Liver (tissue), 3 donors: ENCODE data around the gene FSIP1.

Experiments
- FOXA1 ChIP-seq: IDR thresholded peaks from 2 replicates; pipeline ENCODE4 v1.6.1; 2016; ENCODE audit warnings: antibody characterized with exemption
- GABPA ChIP-seq, 2 donors: IDR thresholded peaks in 1 of 2; conservative IDR thresholded peaks in 1 of 2; 2 replicates each; pipeline ENCODE4 v1.6.1; 2016; ENCODE audit warnings: antibody characterized with exemption in 2 of 2, mild to moderate bottlenecking in 1 of 2, moderate library complexity in 1 of 2
- HNF4A ChIP-seq, 2 donors: conservative IDR thresholded peaks; 2 replicates each; pipeline ENCODE4 v1.6.1; 2016; ENCODE audit warnings: antibody characterized with exemption in 2 of 2, mild to moderate bottlenecking in 2 of 2
- JUND ChIP-seq, 2 donors: IDR thresholded peaks; 2 replicates each; pipeline ENCODE4 v1.6.1; 2016; ENCODE audit warnings: antibody characterized with exemption in 2 of 2
- NR2F2 ChIP-seq: IDR thresholded peaks from 2 replicates; pipeline ENCODE4 v1.6.1; 2016; ENCODE audit warnings: antibody characterized with exemption
- RAD21 ChIP-seq, 2 donors: IDR thresholded peaks; 2 replicates each; pipeline ENCODE4 v1.6.1; 2016; ENCODE audit warnings: antibody characterized with exemption in 2 of 2, mild to moderate bottlenecking in 2 of 2
- SP1 ChIP-seq: IDR thresholded peaks from 2 replicates; pipeline ENCODE4 v1.6.1; 2018; ENCODE audit warnings: antibody characterized with exemption, mild to moderate bottlenecking
- TAF1 ChIP-seq: conservative IDR thresholded peaks from 2 replicates; pipeline ENCODE4 v1.6.1; 2016; ENCODE audit warnings: antibody characterized with exemption, mild to moderate bottlenecking
- YY1 ChIP-seq: IDR thresholded peaks from 2 replicates; pipeline ENCODE4 v1.6.1; 2016; ENCODE audit warnings: antibody characterized with exemption, mild to moderate bottlenecking
- TF ChIP-seq, protein P1 (sequence below): fragments of 150-350 bp; IDR thresholded peaks from 2 replicates; pipeline ENCODE4 v1.5.1; 2017; ENCODE audit warnings: improper control_type of control experiment, low read depth, low read length; ENCODE audit not compliant: missing input control
- TF ChIP-seq, protein P2 (sequence below): IDR thresholded peaks from 2 replicates; pipeline ENCODE4 v1.6.1; 2016; ENCODE audit warnings: antibody characterized with exemption
- TF ChIP-seq, protein P3 (sequence below): IDR thresholded peaks from 2 replicates; pipeline ENCODE4 v1.6.1; 2016; ENCODE audit warnings: antibody characterized with exemption, mild to moderate bottlenecking
- TF ChIP-seq, protein P4 (sequence below): IDR thresholded peaks from 2 replicates; pipeline ENCODE4 v1.6.1; 2016; ENCODE audit warnings: antibody characterized with exemption
- TF ChIP-seq, protein P5 (sequence below): IDR thresholded peaks from 2 replicates; pipeline ENCODE4 v1.6.1; 2016; ENCODE audit warnings: antibody characterized with exemption
- donor health status: healthy.
- donor health status: healthy.

DNA sequence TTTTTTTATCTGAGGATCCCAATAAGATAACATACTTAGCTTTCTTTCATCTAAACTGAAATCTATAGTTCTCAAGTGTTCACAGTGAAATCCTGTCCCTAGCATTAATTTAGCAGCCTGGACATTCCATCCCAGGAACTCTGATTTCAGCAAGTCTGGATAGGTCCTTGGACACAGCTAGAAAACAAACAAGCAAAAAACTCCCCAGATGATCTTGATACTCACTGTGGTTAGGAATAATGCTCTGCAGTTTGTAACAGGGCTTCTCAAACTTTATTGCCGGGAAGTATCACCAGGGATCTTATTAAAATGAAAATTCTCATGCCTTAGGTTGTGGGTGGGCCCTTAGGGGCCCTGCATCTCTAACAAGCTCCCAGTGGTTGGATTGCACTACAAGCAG is 177.5 kb downstream of the FSIP1 start:
- TF ChIP-seq, protein P1, sequence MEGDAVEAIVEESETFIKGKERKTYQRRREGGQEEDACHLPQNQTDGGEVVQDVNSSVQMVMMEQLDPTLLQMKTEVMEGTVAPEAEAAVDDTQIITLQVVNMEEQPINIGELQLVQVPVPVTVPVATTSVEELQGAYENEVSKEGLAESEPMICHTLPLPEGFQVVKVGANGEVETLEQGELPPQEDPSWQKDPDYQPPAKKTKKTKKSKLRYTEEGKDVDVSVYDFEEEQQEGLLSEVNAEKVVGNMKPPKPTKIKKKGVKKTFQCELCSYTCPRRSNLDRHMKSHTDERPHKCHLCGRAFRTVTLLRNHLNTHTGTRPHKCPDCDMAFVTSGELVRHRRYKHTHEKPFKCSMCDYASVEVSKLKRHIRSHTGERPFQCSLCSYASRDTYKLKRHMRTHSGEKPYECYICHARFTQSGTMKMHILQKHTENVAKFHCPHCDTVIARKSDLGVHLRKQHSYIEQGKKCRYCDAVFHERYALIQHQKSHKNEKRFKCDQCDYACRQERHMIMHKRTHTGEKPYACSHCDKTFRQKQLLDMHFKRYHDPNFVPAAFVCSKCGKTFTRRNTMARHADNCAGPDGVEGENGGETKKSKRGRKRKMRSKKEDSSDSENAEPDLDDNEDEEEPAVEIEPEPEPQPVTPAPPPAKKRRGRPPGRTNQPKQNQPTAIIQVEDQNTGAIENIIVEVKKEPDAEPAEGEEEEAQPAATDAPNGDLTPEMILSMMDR, result no peak
- TF ChIP-seq RAD21 (IDR thresholded peaks at IDR 0.05), result no peak
- no peak for TF ChIP-seq HNF4A (conservative IDR thresholded peaks at IDR 0.05)
- no peak for TF ChIP-seq SP1
- TF ChIP-seq JUND (IDR thresholded peaks at IDR 0.05), result no peak
- TF ChIP-seq, protein P2, sequence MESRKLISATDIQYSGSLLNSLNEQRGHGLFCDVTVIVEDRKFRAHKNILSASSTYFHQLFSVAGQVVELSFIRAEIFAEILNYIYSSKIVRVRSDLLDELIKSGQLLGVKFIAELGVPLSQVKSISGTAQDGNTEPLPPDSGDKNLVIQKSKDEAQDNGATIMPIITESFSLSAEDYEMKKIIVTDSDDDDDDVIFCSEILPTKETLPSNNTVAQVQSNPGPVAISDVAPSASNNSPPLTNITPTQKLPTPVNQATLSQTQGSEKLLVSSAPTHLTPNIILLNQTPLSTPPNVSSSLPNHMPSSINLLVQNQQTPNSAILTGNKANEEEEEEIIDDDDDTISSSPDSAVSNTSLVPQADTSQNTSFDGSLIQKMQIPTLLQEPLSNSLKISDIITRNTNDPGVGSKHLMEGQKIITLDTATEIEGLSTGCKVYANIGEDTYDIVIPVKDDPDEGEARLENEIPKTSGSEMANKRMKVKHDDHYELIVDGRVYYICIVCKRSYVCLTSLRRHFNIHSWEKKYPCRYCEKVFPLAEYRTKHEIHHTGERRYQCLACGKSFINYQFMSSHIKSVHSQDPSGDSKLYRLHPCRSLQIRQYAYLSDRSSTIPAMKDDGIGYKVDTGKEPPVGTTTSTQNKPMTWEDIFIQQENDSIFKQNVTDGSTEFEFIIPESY, result no peak
- TF ChIP-seq, protein P3, sequence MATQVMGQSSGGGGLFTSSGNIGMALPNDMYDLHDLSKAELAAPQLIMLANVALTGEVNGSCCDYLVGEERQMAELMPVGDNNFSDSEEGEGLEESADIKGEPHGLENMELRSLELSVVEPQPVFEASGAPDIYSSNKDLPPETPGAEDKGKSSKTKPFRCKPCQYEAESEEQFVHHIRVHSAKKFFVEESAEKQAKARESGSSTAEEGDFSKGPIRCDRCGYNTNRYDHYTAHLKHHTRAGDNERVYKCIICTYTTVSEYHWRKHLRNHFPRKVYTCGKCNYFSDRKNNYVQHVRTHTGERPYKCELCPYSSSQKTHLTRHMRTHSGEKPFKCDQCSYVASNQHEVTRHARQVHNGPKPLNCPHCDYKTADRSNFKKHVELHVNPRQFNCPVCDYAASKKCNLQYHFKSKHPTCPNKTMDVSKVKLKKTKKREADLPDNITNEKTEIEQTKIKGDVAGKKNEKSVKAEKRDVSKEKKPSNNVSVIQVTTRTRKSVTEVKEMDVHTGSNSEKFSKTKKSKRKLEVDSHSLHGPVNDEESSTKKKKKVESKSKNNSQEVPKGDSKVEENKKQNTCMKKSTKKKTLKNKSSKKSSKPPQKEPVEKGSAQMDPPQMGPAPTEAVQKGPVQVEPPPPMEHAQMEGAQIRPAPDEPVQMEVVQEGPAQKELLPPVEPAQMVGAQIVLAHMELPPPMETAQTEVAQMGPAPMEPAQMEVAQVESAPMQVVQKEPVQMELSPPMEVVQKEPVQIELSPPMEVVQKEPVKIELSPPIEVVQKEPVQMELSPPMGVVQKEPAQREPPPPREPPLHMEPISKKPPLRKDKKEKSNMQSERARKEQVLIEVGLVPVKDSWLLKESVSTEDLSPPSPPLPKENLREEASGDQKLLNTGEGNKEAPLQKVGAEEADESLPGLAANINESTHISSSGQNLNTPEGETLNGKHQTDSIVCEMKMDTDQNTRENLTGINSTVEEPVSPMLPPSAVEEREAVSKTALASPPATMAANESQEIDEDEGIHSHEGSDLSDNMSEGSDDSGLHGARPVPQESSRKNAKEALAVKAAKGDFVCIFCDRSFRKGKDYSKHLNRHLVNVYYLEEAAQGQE, result no peak
- TF ChIP-seq, protein P4, sequence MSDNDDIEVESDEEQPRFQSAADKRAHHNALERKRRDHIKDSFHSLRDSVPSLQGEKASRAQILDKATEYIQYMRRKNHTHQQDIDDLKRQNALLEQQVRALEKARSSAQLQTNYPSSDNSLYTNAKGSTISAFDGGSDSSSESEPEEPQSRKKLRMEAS, result no peak
- TF ChIP-seq GABPA (IDR thresholded peaks at IDR 0.05 in 1 of 2, conservative IDR thresholded peaks at IDR 0.05 in 1 of 2), result no peak
- TF ChIP-seq, protein P5, sequence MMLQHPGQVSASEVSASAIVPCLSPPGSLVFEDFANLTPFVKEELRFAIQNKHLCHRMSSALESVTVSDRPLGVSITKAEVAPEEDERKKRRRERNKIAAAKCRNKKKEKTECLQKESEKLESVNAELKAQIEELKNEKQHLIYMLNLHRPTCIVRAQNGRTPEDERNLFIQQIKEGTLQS, result no peak
- no peak for TF ChIP-seq NR2F2
- TF ChIP-seq TAF1, result no peak
- TF ChIP-seq YY1, result no peak
- no peak for TF ChIP-seq FOXA1
